HPDE6-E6E7 (cell line): ENCODE results near the gene SLC14A1.

Source experiments
- DNase-seq: peaks from one replicate; pipeline ENCODE4 v3.0.0; 2011; ENCODE audit warnings: missing footprints; ENCODE audit errors: extremely low spot score

The SLC14A1 gene

DNA sequence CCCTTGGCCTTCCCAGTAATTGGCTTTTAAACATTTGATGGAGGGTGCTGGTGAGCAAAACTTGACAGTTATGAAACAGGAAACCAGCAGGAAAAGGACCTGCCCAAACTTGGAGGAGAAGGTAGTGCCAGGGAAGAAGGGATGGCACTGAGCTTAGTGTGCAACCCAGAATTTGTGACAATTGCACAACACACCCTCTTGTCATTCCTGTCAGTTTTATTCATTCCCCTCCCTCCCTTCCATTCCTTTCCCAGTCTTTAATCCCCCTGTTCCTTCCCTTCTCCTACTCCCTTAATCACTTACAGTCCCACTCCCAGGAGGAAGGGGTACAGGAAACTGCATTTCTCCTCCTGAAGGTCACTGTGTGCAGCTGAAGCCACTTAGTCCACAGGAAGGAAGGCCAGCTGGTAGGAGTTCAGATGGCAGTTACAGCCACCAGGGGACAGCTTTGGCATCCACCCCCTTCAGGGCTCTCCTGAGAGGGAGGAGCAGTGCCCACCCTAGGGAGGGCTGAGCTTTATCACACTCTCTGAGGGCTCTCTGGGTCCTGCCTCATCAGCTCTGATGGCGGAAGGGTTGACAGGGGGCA is 77.5 kb downstream of the SLC14A1 start:
- no peak for DNase-seq
